Activated CD4-positive, alpha-beta T cell treated with anti-CD3 and anti-CD28 coated beads for 4 hours (primary cell): Measurements from ENCODE around the gene S100B.

Experiments
- DNase-seq, 2 donors: peaks; one replicate each; pipeline ENCODE4 v3.0.0-alpha.2; 2020

S100B gene

DNA sequence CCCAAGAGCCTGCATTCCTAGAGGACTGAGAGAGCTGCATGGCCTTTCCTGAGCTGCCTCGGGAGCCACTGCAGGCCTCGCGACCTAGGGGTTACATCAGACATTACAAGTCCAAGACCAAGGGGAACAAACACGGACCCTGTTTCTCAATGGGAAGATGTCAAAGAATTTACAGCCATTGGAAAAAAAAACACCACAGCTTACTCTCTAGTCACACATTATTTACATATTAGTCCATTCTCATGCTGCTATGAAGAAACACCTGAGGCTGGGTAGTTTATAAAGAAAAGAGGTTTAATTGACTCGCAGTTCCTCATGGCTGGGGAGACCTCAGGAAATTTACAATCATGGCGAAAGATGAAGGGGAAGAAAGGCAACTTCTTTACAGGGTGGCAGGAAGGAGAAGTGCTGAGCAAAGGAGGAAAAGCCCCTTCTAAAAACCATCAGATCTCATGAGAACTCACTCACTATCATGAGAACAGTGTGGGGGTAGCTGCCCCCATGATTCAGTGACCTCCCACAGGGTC is 22.2 kb upstream of the S100B start:
- DNase-seq, result no peak

DNA sequence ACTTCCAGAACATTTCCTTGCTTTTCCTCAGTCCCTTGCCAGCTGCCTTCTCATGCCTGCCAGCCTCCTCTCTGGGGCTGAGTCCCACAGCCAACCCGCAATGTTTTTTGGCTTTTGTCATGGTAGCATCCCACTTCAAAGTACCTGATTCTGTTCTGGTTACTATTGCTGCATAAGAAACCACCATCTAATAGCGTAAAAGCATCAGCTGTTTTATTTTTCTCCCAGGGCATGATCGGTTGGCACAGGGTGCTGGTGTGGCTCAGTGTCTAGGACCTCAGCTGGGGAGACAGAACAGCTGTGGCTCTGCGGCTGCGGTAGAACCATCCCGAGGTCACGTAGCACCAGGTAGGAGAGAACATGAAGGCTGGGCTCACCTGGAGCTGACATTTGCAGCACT is 21.7 kb upstream of the S100B start:
- DNase-seq, result no peak

- no peak for DNase-seq
Observed at GRCh38 chr21:46625759-46626158, 20.9 kb upstream of the S100B start.

DNA sequence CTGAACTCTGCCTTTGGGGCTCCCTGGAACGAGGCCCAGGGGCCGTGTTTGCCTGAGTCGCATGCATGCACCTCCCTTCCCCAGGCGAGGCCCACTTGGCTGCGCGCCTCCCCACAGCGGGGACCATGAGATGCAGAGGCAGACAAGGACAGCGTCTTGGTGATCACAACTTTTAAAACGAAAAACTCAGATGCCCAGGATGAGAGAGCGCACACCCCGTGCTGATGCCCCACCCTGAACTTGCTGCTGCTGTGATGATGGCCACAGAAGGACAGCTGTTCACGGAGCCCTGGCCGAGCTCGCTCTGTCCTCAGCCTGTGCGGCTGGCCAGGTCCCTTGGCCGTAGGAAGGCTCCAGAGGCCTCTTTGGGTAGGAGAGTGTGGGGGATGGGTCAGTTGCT is 19.2 kb upstream of the S100B start:
- DNase-seq, result no peak

DNA sequence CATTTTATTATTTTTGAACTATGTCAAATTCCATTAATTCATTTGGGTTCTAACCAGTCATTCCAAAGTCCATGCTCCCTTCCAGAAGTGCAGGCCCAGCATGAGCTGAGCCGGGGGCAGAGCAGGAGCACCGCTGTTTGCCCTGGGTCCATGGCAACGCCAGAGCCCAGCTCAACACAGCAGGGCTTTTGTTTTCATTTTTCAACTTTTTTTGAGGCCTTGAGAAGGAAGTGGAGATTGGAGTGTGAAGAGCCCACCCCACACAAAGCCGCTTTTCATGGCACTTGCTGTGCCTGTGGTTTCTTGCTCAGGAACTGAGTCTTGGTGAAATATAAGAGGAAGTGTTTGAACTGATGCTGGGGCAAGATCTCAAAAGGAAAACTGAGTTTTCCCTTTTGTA is 17.3 kb upstream of the S100B start:
- no peak for DNase-seq

DNA sequence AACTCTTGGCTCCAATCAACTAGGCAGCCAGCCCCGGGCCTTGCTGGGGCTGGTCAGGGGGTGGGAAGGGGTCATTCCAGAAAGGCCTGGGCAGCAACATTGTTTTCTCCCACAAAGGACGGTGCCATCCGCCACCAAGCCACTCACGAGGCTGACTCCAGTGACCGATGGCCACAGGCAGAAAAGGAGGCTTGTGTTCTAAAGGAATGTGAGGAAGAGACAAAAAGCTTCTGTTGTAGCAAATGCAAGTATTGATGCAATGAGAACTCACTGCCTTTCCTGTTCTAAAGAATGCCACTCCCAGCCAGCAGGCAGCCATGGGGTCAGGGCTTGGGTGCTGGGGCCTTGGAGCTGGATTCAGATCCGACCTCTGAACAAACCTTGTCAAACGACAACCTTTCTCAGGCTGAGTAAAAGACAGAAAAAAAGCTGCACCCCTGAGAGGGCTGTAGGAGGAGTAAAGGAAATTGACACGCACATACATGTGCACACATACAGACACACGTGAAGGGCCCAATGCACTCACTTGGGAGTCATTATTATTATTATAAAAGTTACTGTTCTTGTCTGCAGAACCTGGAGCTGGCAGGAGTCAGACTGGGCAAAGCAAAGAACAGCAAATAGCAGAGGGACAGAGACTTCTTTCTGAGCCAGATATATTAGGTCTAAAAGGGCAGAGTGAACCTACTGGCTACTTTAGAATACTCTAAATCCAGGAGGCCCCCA is 16.7 kb upstream of the S100B start:
- DNase-seq, result no peak

DNA sequence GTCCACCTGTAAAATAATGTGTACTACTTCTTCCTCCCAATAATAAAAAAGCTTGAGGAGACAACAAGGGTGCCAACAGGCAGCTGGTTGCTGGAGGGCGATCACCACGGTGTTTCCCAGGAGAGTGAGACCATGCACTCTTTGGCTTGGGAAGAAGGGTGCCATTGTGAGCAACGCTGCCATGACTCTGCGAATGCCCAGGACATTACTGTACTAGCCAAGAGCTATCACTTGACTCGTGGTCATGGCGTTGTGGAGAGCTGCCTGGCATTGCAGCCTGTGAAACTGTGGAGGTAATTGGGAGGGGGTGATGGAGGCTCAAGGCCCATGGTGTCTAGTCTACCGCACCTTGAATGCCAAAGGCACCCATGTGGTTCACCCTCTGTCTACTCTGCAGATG is 16.0 kb upstream of the S100B start:
- no peak for DNase-seq

DNA sequence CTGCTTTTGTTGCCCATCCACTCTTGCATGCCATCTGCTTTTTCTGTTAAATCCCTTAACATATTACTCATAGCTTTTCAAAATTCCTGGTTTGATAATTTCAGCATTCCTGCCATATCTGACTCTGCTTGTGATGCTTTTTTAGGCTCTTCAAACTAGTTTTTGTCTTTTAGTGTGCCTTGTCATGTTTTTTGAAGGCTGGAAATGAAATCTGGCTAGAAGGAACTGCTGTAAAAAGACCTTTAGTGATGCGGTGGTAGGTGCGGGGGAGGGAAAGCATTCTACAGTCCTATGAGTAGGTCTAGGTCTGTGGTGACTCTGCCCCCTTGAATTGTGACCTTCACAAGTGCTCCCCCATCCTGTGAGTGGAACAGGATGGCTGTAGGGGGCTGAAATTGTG is 15.0 kb upstream of the S100B start:
- no peak for DNase-seq

DNA sequence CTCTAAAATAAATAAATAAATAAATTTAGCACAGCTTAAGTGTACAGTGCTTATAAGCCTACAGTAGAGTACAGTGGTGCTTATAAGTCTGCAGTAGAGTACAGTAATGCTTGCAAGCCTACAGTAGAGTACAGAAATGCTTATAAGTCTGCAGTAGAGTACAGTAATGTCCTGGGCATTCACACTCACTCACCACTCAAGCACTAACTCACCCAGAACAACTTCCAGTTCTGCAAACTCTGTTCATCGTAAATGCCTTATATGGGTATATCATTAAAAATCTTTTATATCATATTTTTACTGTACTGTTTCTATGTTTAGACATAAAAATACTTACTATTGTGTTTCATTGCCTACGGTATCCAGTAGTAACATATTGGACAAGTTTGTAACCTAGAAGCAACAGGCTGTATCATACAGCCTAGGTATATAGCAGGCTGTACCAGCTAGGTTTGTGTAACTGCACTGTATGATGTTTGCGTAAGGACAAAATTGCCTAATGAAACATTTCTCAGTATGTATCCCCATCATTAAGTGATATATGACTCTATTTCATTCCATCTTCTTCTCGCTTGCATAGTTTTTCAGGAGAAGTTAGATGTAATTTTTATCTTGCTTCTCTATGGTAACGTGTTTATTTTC is 14.0 kb upstream of the S100B start:
- no peak for DNase-seq

- DNase-seq, result no peak
Observed at GRCh38 chr21:46617267-46618051, 12.6 kb upstream of the S100B start.

DNA sequence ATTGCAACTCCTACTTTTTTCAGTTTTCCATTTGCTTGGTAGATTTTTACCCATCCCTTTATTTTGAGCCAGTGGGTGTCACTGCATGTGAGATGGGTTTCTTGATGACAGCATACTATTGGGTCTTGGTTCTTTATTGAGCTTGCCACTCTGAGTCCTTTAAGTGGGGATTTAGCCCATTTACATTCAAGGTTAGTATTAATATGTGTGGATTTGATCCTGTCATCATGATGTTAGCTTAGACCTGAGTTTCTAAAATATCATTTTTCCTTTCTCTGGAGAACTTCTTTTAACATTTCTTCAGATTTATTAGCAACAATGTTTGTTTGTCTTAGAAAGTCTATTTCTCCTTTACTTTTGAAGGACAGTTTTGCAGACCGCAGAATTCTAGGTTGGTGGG is 11.8 kb upstream of the S100B start:
- DNase-seq, result no peak

GRCh38 chr21:46616050-46616449 is 11.2 kb upstream of the S100B start:
- no peak for DNase-seq

GRCh38 chr21:46613391-46613790 is 8.5 kb upstream of the S100B start:
- no peak for DNase-seq

DNA sequence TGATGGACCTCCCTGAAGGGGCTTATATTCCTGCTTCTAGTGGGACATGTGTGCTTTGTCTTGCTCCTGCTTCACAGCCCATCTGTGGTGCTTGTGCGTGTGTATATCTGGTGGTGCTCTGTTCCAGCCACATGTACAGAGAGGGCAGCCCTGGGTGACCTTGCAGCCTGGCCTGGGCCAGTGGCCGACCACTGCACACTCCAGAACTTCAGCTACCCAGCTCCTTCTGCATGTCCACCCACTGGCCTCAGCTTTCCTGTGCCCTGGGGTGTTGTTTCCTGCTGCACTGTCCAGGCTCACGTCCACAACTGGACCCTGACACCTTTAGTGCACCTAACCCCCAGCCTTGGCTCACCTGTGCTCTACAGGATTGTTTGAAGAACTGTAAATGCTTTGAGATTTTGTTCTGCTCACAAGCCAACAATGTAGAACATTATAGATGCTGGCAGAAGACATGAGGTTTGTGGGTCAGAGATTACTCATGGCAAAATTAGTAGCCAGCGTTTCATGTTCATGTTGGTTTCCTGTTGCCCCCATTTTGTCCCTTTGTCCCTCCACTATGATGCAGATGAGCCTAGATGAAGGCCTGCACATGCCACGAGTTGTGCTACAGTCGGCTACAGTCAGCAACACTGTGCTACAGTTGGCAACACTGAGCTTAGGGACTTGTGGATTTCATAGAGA is 5.3 kb upstream of the S100B start:
- DNase-seq, result no peak

GRCh38 chr21:46608672-46609111 is 3.8 kb upstream of the S100B start:
- DNase-seq, result no peak

GRCh38 chr21:46607636-46608035 is 2.8 kb upstream of the S100B start:
- DNase-seq, result no peak

DNA sequence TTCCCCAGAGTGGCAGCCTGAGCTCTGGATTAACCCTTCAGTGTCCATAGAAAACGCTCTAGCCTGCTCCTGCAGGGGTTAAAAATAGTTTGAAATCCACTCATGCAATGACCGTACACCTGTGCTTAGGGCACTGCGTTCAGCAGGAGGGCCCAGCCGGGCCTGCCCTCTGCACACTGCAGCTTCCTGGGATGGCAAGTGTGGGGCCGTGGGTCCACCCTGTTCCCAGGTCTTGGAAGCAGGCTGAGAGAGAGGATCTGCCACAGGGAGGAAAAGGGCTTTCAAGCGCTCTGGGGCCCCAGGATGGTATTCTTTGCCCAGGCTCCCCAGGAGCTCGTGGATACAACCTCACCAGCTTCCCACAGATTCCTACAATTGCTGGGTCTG is 1.5 kb upstream of the S100B start:
- DNase-seq, result no peak

GRCh38 chr21:46605767-46606426 is 1.0 kb upstream of the S100B start:
- peak in 1 of 2 donors; percentile 20 for DNase-seq

DNA sequence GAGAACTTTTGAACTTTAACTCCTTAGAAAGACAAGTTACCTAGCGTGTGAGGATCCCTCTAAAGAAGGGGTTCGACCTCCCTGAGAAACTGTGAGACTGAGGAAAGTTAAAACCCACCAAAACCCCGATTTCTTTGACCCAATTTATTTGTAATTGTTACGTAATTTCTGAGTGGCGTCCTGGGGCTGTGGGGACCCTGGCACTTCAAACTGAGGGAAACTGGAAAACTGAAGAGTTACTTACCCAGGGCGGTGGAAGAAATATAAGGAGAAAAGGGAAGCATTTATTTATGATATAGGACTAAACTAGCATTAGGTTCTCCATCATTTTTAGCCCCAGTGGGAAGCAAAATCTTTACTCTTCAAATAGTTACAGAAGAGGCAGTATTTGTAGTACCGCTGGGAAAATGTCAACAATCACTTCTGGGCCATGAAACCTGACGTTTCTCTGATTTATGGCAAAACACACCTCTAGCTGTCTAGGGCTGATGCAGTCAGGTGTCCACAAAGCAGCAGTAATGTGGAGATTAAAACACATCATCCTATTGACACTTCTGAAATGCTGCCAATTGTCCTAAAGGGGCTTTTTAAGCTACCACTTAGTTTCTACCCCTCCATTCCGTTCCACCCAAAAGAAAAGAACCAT is 430 bp downstream of the S100B start:
- no peak for DNase-seq

DNA sequence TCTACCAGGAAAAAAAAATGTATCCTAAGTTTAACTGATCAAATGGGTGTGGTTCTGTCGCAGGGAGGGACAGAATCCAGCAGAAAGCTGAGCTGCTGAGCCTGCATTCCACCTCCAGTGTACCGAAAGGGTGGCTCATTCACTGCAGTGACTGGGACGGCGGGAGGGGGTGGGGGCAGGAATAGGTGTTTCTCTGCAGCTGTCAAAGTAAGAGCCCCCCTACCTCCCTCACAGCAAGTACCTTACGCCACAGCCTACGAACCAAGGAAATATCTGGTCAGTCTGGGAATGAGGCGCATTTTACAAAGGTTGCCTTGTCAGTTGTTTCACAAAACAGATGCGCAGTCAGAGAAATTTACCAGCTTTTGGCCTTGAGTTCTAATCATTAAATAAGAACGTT is 1.7 kb downstream of the S100B start:
- no peak for DNase-seq

DNA sequence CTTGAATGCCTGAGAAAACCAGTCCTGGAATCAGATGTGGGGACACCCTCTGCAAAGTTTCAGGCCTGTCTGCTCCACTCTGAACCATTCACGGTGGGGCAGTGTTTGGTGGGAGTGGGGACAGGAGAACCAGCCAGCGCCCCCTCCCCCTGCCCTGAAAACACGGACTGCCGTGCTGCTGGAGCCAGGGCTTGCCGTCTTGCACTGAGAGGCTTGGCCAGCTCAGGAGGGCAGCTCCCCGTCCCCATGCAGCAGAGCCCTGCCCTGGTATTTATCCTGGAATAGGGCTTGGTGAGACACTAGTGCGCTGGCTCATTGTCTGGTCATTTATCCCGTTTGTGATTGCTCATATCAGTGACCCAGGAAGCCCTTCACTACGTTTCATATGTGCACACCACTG is 3.9 kb downstream of the S100B start:
- DNase-seq, result no peak

DNA sequence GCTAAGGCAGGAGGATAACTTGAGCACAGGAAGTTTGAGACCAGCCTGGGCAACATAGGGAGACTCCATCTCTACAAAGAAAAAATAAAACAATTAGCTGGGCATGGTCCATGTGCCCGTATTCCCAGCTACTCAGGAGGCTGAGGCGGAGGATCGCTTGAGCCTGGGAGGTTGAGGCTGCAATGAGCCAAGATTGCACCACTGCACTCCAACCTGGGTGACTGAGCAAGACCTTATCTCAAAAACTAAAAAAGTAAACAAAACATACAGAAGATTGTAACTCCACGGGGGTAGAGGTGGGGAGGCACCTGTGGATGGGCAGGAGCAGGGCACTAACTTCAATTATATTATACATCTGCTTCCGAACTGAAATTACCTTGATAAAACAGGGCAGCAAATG is 4.6 kb downstream of the S100B start:
- no peak for DNase-seq
